Activated naive CD8-positive, alpha-beta T cell (primary cell): ENCODE data around the gene COMMD3.
A peak's percentile ranks its signal among the peaks of the same experiment; 100 is the strongest.

Source experiments
- H3K27ac Mint-ChIP-seq: one replicate; pipeline ENCODE4 v1.8.0; 2021; ENCODE audit warnings: mixed read lengths
- H3K27me3 Mint-ChIP-seq: one replicate; pipeline ENCODE4 v1.8.0; 2021; ENCODE audit warnings: mixed read lengths
- H3K36me3 Mint-ChIP-seq: one replicate; pipeline ENCODE4 v1.8.0; 2021; ENCODE audit warnings: mixed read lengths
- H3K4me1 Mint-ChIP-seq: one replicate; pipeline ENCODE4 v1.8.0; 2021; ENCODE audit warnings: low read depth, mixed read lengths
- H3K4me3 Mint-ChIP-seq: one replicate; pipeline ENCODE4 v1.8.0; 2021; ENCODE audit warnings: mild to moderate bottlenecking, mixed read lengths
- H3K9me3 Mint-ChIP-seq: one replicate; pipeline ENCODE4 v1.8.0; 2021; ENCODE audit warnings: low read depth, mixed read lengths

COMMD3 gene

GRCh38 chr10:22364407-22365140 lies 48.4 kb downstream of the COMMD3 start:
- H3K4me3 Mint-ChIP-seq, result no peak overlapping the region
- H3K27ac Mint-ChIP-seq, result no peak overlapping the region
- H3K4me1 Mint-ChIP-seq, result peaks cover 21% of the 10 kb centered on the region

GRCh38 chr10:22365233-22365632 lies 49.0 kb downstream of the COMMD3 start:
- peaks cover 26% of the 10 kb centered on the region for H3K4me1 Mint-ChIP-seq
- H3K4me3 Mint-ChIP-seq, result no peak overlapping the region
- peak overlapping the region; percentile 47 for H3K27ac Mint-ChIP-seq
- H3K9me3 Mint-ChIP-seq, result no peaks in the 10 kb centered on the region
- H3K36me3 Mint-ChIP-seq, result peaks cover 2% of the 10 kb centered on the region
- peaks cover 2% of the 10 kb centered on the region for H3K27me3 Mint-ChIP-seq

More at GRCh38 chr10:22364407-22365140, 48.4 kb downstream of the COMMD3 start:
- Mint-ChIP-seq H3K36me3 (peaks cover 2% of the 10 kb centered on the region), H3K27me3 (peaks cover 2% of the 10 kb centered on the region), H3K9me3 (no peaks in the 10 kb centered on the region)

DNA sequence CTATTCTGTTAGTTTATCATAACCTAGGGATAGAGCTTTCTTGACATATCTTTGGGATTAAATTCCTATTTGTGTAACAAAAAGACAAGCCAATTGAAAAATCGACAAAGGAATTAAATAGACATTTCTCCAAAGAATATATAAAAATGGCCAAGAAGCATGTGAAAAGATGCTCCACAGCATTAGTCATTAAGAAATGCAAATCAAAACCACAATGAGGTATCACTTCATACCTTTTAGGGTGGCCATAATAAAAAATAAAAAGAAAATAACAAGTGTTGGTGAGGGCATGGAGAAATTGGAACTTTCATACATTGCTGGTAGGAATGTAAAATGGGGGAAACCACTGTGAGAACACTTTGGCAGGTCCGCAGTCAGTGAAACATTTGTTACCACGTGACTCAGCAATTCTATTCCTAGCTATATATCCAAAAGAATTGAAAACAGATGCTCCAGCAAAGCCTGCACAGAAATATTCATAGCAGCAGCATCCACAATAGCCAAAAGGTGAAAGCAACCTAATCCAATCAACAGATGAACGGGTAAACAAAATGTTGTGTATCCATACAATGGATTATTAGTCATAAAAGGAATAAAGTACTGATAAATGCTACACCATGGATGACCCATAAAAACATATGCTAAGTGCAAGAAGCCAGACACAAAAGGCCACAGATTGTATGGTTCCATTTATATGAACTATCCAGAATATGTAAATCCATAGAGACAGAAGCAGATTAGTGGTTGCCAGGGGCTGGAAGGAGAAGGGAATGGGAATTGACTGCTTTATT lies 49.7 kb downstream of the COMMD3 start:
- H3K4me1 Mint-ChIP-seq, result peaks cover 27% of the 10 kb centered on the region
- H3K27me3 Mint-ChIP-seq, result peaks cover 2% of the 10 kb centered on the region
- H3K9me3 Mint-ChIP-seq, result no peaks in the 10 kb centered on the region
- no peak overlapping the region for H3K4me3 Mint-ChIP-seq
- peak overlapping the region; percentile 47 for H3K27ac Mint-ChIP-seq
- H3K36me3 Mint-ChIP-seq, result peaks cover 2% of the 10 kb centered on the region

DNA sequence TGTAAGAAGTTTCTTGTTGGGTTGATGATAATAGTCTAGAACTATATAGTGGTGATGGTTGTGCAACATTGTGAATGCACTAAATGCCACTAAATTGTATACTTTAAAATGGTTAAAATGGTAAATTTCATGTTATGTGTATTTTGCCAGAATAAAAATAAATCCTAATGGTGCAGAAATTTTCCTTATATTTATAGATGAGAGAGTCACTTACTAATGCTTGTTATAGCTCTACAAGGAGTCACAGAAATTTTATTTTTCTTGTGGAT lies 50.2 kb downstream of the COMMD3 start:
- H3K36me3 Mint-ChIP-seq, result peaks cover 2% of the 10 kb centered on the region
- no peak overlapping the region for H3K4me3 Mint-ChIP-seq
- no peaks in the 10 kb centered on the region for H3K9me3 Mint-ChIP-seq
- H3K4me1 Mint-ChIP-seq, result peaks cover 27% of the 10 kb centered on the region
- H3K27ac Mint-ChIP-seq, result no peak overlapping the region
- H3K27me3 Mint-ChIP-seq, result peaks cover 2% of the 10 kb centered on the region

- Mint-ChIP-seq H3K4me3 (no peak overlapping the region), H3K27ac (peak overlapping the region; percentile 24), H3K27me3 (peaks cover 2% of the 10 kb centered on the region), H3K36me3 (peaks cover 2% of the 10 kb centered on the region), H3K4me1 (peaks cover 27% of the 10 kb centered on the region), H3K9me3 (no peaks in the 10 kb centered on the region)
Measured at GRCh38 chr10:22366771-22367170, 50.6 kb downstream of the COMMD3 start.

- Mint-ChIP-seq H3K36me3 (peaks cover 2% of the 10 kb centered on the region), H3K27ac (peak overlapping the region; percentile 72), H3K9me3 (no peaks in the 10 kb centered on the region), H3K4me1 (peaks cover 27% of the 10 kb centered on the region), H3K4me3 (no peak overlapping the region), H3K27me3 (peaks cover 2% of the 10 kb centered on the region)
Measured at GRCh38 chr10:22367471-22367870, 51.3 kb downstream of the COMMD3 start.

DNA sequence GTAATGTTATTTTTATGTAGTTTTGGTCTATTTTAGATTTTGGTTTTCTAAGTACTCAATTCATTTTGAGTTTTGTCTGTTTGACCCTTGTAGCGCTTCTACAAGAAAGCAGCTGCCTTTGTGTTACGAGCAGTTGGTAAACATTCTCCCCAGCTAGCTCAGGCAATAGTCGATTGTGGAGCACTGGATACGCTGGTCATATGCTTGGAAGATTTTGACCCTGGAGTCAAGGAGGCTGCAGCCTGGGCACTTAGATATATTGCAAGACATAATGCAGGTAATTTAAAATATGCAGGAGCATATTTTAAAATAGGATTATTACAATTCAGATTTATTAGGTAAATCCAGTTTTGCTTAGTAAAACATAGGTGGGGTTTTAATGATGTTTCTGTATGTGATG lies 52.2 kb downstream of the COMMD3 start:
- peaks cover 2% of the 10 kb centered on the region for H3K36me3 Mint-ChIP-seq
- no peak overlapping the region for H3K4me3 Mint-ChIP-seq
- peaks cover 27% of the 10 kb centered on the region for H3K4me1 Mint-ChIP-seq
- no peaks in the 10 kb centered on the region for H3K9me3 Mint-ChIP-seq
- H3K27ac Mint-ChIP-seq, result no peak overlapping the region
- H3K27me3 Mint-ChIP-seq, result peaks cover 2% of the 10 kb centered on the region

GRCh38 chr10:22368981-22369380 lies 52.8 kb downstream of the COMMD3 start:
- Mint-ChIP-seq H3K9me3 (no peaks in the 10 kb centered on the region), H3K4me3 (no peak overlapping the region), H3K36me3 (peaks cover 2% of the 10 kb centered on the region), H3K27me3 (peaks cover 2% of the 10 kb centered on the region), H3K27ac (no peak overlapping the region), H3K4me1 (peaks cover 26% of the 10 kb centered on the region)

GRCh38 chr10:22369434-22370072 lies 53.4 kb downstream of the COMMD3 start:
- no peak overlapping the region for H3K4me3 Mint-ChIP-seq
- no peak overlapping the region for H3K27ac Mint-ChIP-seq
- peaks cover 2% of the 10 kb centered on the region for H3K36me3 Mint-ChIP-seq
- no peaks in the 10 kb centered on the region for H3K9me3 Mint-ChIP-seq
- H3K4me1 Mint-ChIP-seq, result peaks cover 26% of the 10 kb centered on the region
- H3K27me3 Mint-ChIP-seq, result peaks cover 2% of the 10 kb centered on the region
